ENCODE measurements around the gene RPL10. TPM values are rescaled to one million over a fixed set of nuclear protein-coding genes. Genes with fewer than 3 reads are reported as not detected.
"Not testable (repeated sequence)": the region's sequence is repeated elsewhere in the genome, so short reads cannot be mapped to it uniquely, and the experiment has no call there.

The RPL10 gene
- total and polyA plus RNA-seq, 2 of the 8 experiments (the other 6 are each of a cell fraction or from before 2014, with no cell fraction given) = 2,633 to 4,293 TPM

DNA sequence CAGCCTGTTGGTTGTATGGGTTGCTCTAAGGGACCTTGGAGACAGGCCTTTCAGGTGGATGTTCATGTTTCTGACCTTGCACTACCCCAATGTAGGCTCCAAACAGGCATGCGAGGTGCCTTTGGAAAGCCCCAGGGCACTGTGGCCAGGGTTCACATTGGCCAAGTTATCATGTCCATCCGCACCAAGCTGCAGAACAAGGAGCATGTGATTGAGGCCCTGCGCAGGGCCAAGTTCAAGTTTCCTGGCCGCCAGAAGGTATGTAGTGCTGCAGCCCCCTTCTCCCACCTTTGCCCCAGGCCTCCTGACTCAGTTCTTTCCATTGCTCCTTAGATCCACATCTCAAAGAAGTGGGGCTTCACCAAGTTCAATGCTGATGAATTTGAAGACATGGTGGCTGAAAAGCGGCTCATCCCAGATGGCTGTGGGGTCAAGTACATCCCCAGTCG, 2.2 kb downstream of the RPL10 start:
- not testable (repeated sequence) for H2BK20ac ChIP-seq (ENCODE audit: low read length); H3K9ac ChIP-seq (replicated peaks in 1 of 4; ENCODE audit: extremely low read depth in 1 of 4, low read depth in 3 of 4, low read length in 3 of 4); H4K5ac ChIP-seq (ENCODE audit: insufficient read length, low read depth, low read length); FAIRE-seq; H3K23me2 ChIP-seq (ENCODE audit: low read depth, low read length); H3K4ac ChIP-seq (replicated peaks; ENCODE audit: insufficient read length, low read depth, low read length); H2BK5ac ChIP-seq (ENCODE audit: low read depth, low read length); H3K9me3 ChIP-seq (ENCODE audit: insufficient read depth in 2 of 2, low read depth in 1 of 2, low read length in 1 of 2); H3K23ac ChIP-seq (ENCODE audit: insufficient read length); H3K27ac ChIP-seq (ENCODE audit: low read depth, low read length); H3K27me3 ChIP-seq (replicated peaks in 1 of 4; ENCODE audit: control insufficient read depth in 3 of 4, extremely low read depth in 1 of 4, insufficient read depth in 3 of 4, low read length in 3 of 4); H3K4me3 ChIP-seq (ENCODE audit: extremely low read depth in 1 of 4, insufficient read depth in 2 of 4, low read depth in 3 of 4, low read length in 4 of 4); H2BK12ac ChIP-seq (ENCODE audit: low read depth, low read length); H3K79me1 ChIP-seq (ENCODE audit: low read depth, low read length); H3K56ac ChIP-seq (replicated peaks; ENCODE audit: insufficient read length, low read depth, low read length); DNase-seq (ENCODE audit: low read depth in 1 of 2, low spot score in 2 of 2); H4K91ac ChIP-seq (replicated peaks; ENCODE audit: insufficient read length, low read length); H3K14ac ChIP-seq (ENCODE audit: insufficient read length); H3K4me1 ChIP-seq (replicated peaks in 1 of 4; ENCODE audit: control insufficient read depth in 3 of 4, insufficient read depth in 4 of 4, low read length in 3 of 4); H2BK120ac ChIP-seq (replicated peaks; ENCODE audit: low read depth, low read length); H3K18ac ChIP-seq (ENCODE audit: extremely low read depth, low read length); H2AFZ ChIP-seq (ENCODE audit: low read length); H2AK5ac ChIP-seq (ENCODE audit: low read depth, low read length); H4K20me1 ChIP-seq (replicated peaks in 1 of 2; ENCODE audit: control insufficient read depth in 1 of 2, insufficient read depth in 2 of 2, low read length in 2 of 2); H4K8ac ChIP-seq (ENCODE audit: extremely low read depth, insufficient read depth, low read length); H2BK15ac ChIP-seq (ENCODE audit: low read length)
- peaks cover 13 to 25% (median 19%) of the 10 kb centered on the region in 4 experiments for H3K36me3 ChIP-seq (ENCODE audit: control insufficient read depth in 2 of 4, insufficient read depth in 4 of 4, low read length in 3 of 4)
- POLR2A ChIA-PET (ENCODE audit: partially characterized antibody) = interaction anchor here (0.7 to 8.4 kb wide), 21 partner anchors 9 to 132 kb away, joined by 3 to 124 read pairs (median 5); partner anchors contain the start of genes ATP6AP1, DNASE1L1, EMD and FLNA
- WGBS, 2 experiments (ENCODE audit: extremely low coverage in 1 of 2, insufficient coverage in 1 of 2, insufficient read length in 1 of 2, insufficient replicate concordance in 2 of 2, low coverage in 1 of 2, low lambda C conversion rate in 2 of 2, missing lambda C conversion rate in 1 of 2) = 98% methylated on average over 5 of the region's 6 CpGs; no CpG with 5 or more reads in 1 of the 2 experiments
- CTCF ChIA-PET (ENCODE audit: partially characterized antibody) = interaction anchor here (2.4 to 4.9 kb wide), 2 partner anchors 27 to 35 kb away, joined by 5 to 20 read pairs; partner anchors contain the start of gene FLNA
- peaks cover 0 to 15% of the 10 kb centered on the region in 2 experiments; a peak in 2 of 4 replicates for H3K79me2 ChIP-seq (ENCODE audit: control insufficient read depth in 1 of 2, insufficient read depth in 2 of 2, low read length in 2 of 2)
- peak overlapping the region in 1 of 2 experiments; percentile 85; a peak in 1 of 4 replicates for H3K4me2 ChIP-seq (ENCODE audit: insufficient read depth in 1 of 2, low read depth in 2 of 2, low read length in 2 of 2)
